Loucy (cell line): ENCODE data around the gene CEP72.

Source experiments
- H2AFZ ChIP-seq: fragments of 200-600 bp; sonication (generic); 2 replicates; pipeline ENCODE4 v1.6.0; 2016; ENCODE audit warnings: antibody characterized with exemption, mild to moderate bottlenecking, low read length, moderate library complexity
- H3F3A ChIP-seq: fragments of 200-600 bp; 2 replicates; pipeline ENCODE4 v1.6.0; 2016; ENCODE audit warnings: antibody characterized with exemption, low read depth, mild to moderate bottlenecking
- H3K27me3 ChIP-seq: fragments of 200-600 bp; sonication (generic); 2 replicates; pipeline ENCODE4 v1.6.1; 2014; ENCODE audit warnings: low read length, mild to moderate bottlenecking; ENCODE audit not compliant: insufficient read depth, poor library complexity, severe bottlenecking
- H3K36me3 ChIP-seq: fragments of 200-600 bp; sonication (generic); 2 replicates; pipeline ENCODE4 v1.6.1; 2016; ENCODE audit warnings: low read length; ENCODE audit not compliant: insufficient read depth
- H3K4me1 ChIP-seq: fragments of 200-600 bp; sonication (generic); 2 replicates; pipeline ENCODE4 v1.5.1; 2014; ENCODE audit warnings: low read length, mild to moderate bottlenecking; ENCODE audit not compliant: insufficient read depth, poor library complexity, severe bottlenecking
- H3K4me2 ChIP-seq: fragments of 200-600 bp; sonication (generic); 2 replicates; pipeline ENCODE4 v1.6.0; 2014; ENCODE audit warnings: antibody characterized with exemption, low read length, low read depth, mild to moderate bottlenecking; ENCODE audit not compliant: poor library complexity, severe bottlenecking
- H3K4me3 ChIP-seq: fragments of 200-600 bp; sonication (generic); 2 replicates; pipeline ENCODE4 v1.5.1; 2014; ENCODE audit warnings: low read length, mild to moderate bottlenecking, mixed read lengths; ENCODE audit not compliant: poor library complexity, severe bottlenecking
- H3K79me2 ChIP-seq: fragments of 200-600 bp; sonication (generic); 2 replicates; pipeline ENCODE4 v1.6.1; 2014; ENCODE audit warnings: low read length; ENCODE audit not compliant: insufficient read depth
- H3K9ac ChIP-seq: fragments of 200-600 bp; sonication (generic); 2 replicates; pipeline ENCODE4 v1.6.0; 2014; ENCODE audit warnings: mild to moderate bottlenecking, low read depth, low read length, moderate library complexity; ENCODE audit not compliant: poor library complexity, severe bottlenecking
- H3K9me2 ChIP-seq: fragments of 200-600 bp; sonication (generic); replicated peaks from 2 replicates; pipeline ENCODE4 v1.6.1; 2016; ENCODE audit warnings: low read depth, low read length, mixed read lengths
- H3K9me3 ChIP-seq: fragments of 200-600 bp; sonication (generic); 2 replicates; pipeline ENCODE4 v1.6.1; 2014; ENCODE audit warnings: mild to moderate bottlenecking, antibody characterized with exemption, low read length, low read depth; ENCODE audit not compliant: insufficient read depth
- H4K20me1 ChIP-seq: fragments of 200-600 bp; sonication (generic); 2 replicates; pipeline ENCODE4 v1.6.0; 2014; ENCODE audit warnings: antibody characterized with exemption, low read length, mild to moderate bottlenecking; ENCODE audit not compliant: insufficient read depth, poor library complexity, severe bottlenecking
- CTCF ChIP-seq: fragments of 200-600 bp; sonication (generic); conservative IDR thresholded peaks from 2 replicates; pipeline ENCODE4 v1.5.1; 2014; ENCODE audit warnings: mild to moderate bottlenecking, antibody characterized with exemption, low read length
- EZH2phosphoT487 ChIP-seq: fragments of 200-600 bp; IDR thresholded peaks from 2 replicates; pipeline ENCODE4 v1.6.1; 2018; ENCODE audit warnings: antibody characterized with exemption, mild to moderate bottlenecking, moderate library complexity, borderline replicate concordance

Gene CEP72

GRCh38 chr5:587403-587802 is 24.7 kb upstream of the CEP72 start:
- Histone ChIP-seq H3F3A (no peaks in the 10 kb centered on the region), H3K9me3 (peaks cover 6% of the 10 kb centered on the region; the same call in 1 of the 2 replicates), H2AFZ (no peak overlapping the region), H3K9ac (no peak overlapping the region), H3K9me2 (no peaks in the 10 kb centered on the region), H3K4me2 (no peak overlapping the region), H3K4me3 (no peak overlapping the region), H4K20me1 (no peaks in the 10 kb centered on the region), H3K79me2 (no peaks in the 10 kb centered on the region), H3K27me3 (no peaks in the 10 kb centered on the region), H3K4me1 (no peaks in the 10 kb centered on the region), H3K36me3 (no peaks in the 10 kb centered on the region)
- no peak for TF ChIP-seq CTCF
- TF ChIP-seq EZH2phosphoT487: no peak

- H2AFZ ChIP-seq: no peak overlapping the region
- H3K9me3 ChIP-seq: peaks cover 3% of the 10 kb centered on the region; the same call in 1 of the 2 replicates
- no peak overlapping the region for H3K4me3 ChIP-seq
- TF ChIP-seq EZH2phosphoT487 (no peak), CTCF (no peak)
- no peak overlapping the region for H3K9ac ChIP-seq
- no peaks in the 10 kb centered on the region for H3K4me1 ChIP-seq
- H3K27me3 ChIP-seq: no peaks in the 10 kb centered on the region
- H3K36me3 ChIP-seq: no peaks in the 10 kb centered on the region
- no peaks in the 10 kb centered on the region for H3K9me2 ChIP-seq
- H3F3A ChIP-seq: no peaks in the 10 kb centered on the region
- no peaks in the 10 kb centered on the region for H3K79me2 ChIP-seq
- H4K20me1 ChIP-seq: no peaks in the 10 kb centered on the region
- no peak overlapping the region for H3K4me2 ChIP-seq
These were observed 23.6 kb upstream of the CEP72 start for GRCh38 chr5:588406-588995.

GRCh38 chr5:589173-589572 is 23.0 kb upstream of the CEP72 start:
- H2AFZ ChIP-seq: no peak overlapping the region
- no peaks in the 10 kb centered on the region for H3K27me3 ChIP-seq
- no peaks in the 10 kb centered on the region for H3F3A ChIP-seq
- TF ChIP-seq CTCF: no peak
- no peak for TF ChIP-seq EZH2phosphoT487
- H3K4me3 ChIP-seq: no peak overlapping the region
- H4K20me1 ChIP-seq: no peaks in the 10 kb centered on the region
- peaks cover 3% of the 10 kb centered on the region; the same call in 1 of the 2 replicates for H3K9me3 ChIP-seq
- no peak overlapping the region for H3K9ac ChIP-seq
- H3K79me2 ChIP-seq: no peaks in the 10 kb centered on the region
- no peaks in the 10 kb centered on the region for H3K9me2 ChIP-seq
- no peaks in the 10 kb centered on the region for H3K4me1 ChIP-seq
- no peaks in the 10 kb centered on the region for H3K36me3 ChIP-seq
- no peak overlapping the region for H3K4me2 ChIP-seq
